Subcutaneous adipose tissue (tissue), 4 donors: ENCODE data around the gene NAV2. TPM values are rescaled to one million over a fixed set of nuclear protein-coding genes. Genes with fewer than 3 reads are reported as not detected.

Experiments used
- total RNA-seq, 4 donors: library from RNA; depleted of rRNA; stranded (reverse); fragments of >200 nt; gene quantifications; one replicate each; pipeline ENCODE4 v1.1.0, GENCODE V29; 2016
- TF ChIP-seq, protein P1 (sequence below): fragments of 450-650 bp; IDR thresholded peaks from one replicate; pipeline ENCODE4 v1.5.1; 2016; ENCODE audit warnings: low read depth, mild to moderate bottlenecking, control low read depth, antibody characterized with exemption, moderate library complexity

The NAV2 gene
- total RNA-seq, 4 donors from 2014 or later = 13.6 to 31.5 (median 27.8) TPM

DNA sequence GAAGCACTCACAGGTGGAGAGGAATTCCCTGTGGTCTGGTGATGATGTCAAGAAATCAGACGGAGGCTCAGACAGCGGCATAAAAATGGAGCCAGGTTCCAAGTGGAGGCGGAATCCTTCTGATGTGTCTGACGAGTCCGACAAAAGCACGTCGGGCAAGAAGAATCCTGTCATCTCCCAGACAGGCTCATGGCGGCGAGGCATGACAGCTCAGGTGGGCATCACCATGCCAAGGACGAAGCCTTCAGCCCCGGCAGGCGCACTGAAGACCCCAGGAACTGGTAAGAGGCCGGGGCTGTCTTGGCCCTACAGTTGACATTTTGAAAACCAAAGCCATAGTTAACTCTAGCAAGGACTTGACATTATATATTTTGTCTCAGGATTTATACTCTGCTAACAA, 331.4 kb downstream of the NAV2 start:
- TF ChIP-seq, protein P1, sequence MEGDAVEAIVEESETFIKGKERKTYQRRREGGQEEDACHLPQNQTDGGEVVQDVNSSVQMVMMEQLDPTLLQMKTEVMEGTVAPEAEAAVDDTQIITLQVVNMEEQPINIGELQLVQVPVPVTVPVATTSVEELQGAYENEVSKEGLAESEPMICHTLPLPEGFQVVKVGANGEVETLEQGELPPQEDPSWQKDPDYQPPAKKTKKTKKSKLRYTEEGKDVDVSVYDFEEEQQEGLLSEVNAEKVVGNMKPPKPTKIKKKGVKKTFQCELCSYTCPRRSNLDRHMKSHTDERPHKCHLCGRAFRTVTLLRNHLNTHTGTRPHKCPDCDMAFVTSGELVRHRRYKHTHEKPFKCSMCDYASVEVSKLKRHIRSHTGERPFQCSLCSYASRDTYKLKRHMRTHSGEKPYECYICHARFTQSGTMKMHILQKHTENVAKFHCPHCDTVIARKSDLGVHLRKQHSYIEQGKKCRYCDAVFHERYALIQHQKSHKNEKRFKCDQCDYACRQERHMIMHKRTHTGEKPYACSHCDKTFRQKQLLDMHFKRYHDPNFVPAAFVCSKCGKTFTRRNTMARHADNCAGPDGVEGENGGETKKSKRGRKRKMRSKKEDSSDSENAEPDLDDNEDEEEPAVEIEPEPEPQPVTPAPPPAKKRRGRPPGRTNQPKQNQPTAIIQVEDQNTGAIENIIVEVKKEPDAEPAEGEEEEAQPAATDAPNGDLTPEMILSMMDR = no peak

DNA sequence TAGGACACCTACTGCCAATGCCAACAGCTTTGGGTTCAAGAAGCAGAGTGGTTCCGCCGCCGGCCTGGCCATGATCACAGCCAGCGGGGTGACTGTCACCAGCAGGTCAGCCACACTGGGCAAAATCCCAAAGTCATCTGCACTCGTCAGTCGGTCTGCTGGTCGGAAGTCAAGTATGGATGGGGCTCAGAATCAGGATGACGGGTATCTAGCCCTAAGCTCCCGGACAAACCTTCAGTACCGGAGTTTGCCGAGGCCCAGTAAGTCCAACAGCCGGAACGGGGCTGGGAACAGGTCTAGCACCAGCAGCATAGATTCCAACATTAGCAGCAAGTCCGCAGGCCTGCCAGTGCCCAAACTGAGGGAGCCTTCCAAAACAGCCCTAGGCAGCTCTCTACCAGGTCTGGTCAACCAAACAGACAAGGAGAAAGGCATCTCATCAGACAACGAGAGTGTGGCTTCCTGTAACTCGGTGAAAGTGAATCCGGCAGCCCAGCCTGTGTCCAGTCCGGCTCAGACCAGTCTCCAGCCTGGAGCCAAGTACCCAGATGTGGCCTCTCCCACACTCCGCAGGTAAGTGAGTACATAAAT, 332.6 kb downstream of the NAV2 start:
- TF ChIP-seq, protein P1 = no peak

- TF ChIP-seq, protein P1 = no peak
Measured at GRCh38 chr11:20046416-20046815, 333.8 kb downstream of the NAV2 start.

GRCh38 chr11:20047006-20047768, 334.6 kb downstream of the NAV2 start:
- TF ChIP-seq, protein P1 = no peak

GRCh38 chr11:20047769-20048154, 335.1 kb downstream of the NAV2 start:
- TF ChIP-seq, protein P1 = no peak

DNA sequence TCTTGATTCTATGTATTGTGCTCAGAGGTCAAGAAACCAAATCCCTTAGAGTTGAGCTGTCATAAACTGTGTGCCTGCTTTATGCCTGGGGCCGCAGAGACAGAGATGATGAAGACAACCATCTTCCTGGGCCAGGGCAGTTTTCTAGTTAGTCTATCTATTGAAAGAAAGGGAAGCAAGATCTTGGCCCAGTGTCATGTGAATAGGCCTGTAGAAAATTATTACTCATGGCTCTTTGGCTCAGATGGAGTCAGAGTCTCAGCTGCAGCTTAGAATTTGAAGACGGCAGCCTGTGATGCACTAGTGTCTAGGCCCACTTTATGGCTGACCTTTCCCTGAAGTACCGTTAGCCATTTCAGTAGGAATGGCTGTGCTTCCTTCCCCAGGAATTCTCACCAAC, 335.6 kb downstream of the NAV2 start:
- TF ChIP-seq, protein P1 = no peak

GRCh38 chr11:20048707-20049106, 336.1 kb downstream of the NAV2 start:
- TF ChIP-seq, protein P1 = no peak
